NT2/D1 (cell line): ENCODE data around the gene HNRNPA2B1.

ENCODE experiments used
- SUZ12 ChIP-seq: IDR thresholded peaks from 2 replicates; pipeline ENCODE4 v1.6.1; 2011; ENCODE audit not compliant: insufficient read length, insufficient read depth; ENCODE audit errors: extremely low read depth
- YY1 ChIP-seq: IDR thresholded peaks from 2 replicates; pipeline ENCODE4 v1.6.1; 2011; ENCODE audit not compliant: insufficient read length, insufficient read depth
- ZNF274 ChIP-seq: IDR thresholded peaks from 2 replicates; pipeline ENCODE4 v1.6.1; 2011; ENCODE audit warnings: mild to moderate bottlenecking, low read depth, low read length

GRCh38 chr7:26216049-26216448 is 15.5 kb upstream of the HNRNPA2B1 start:
- TF ChIP-seq YY1 (no peak), SUZ12 (no peak), ZNF274 (no peak)
